ENCODE measurements around the gene TMEM191C.

The TMEM191C gene

DNA sequence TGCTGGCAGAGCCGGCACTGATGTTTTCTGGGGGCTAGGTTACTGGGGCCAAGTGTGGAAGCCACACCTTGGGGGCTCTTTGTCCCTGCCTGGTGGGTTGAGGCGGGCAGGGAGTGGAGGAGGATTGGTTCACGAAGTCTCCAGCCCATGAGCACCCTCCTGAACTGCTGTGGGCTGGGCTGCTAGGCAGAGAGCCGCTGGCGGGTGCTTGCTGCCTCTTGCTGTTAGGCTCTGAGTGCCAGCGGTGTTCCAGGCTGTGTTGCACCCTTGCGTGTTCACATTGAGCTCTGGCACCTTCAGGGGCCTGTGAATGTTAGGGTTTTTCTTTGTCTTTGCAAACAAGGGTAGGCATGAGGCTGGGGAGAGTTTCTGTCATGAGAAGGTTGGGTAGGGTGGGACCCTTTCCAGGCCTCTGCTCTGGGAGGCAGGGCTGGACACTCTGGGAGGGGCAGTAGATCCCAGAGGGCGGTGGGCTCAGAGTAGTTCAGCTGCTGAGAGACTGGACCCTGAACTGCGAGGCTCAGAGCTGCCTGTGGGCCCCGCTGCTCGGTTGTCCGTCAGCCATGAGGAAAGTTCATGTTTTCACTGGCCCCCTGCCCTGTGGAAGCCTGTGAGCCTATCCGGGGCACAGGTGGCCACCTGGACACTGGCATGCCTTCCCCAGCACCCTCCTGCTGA is 24.0 kb upstream of the TMEM191C start:
- TF ChIP-seq, protein P1, sequence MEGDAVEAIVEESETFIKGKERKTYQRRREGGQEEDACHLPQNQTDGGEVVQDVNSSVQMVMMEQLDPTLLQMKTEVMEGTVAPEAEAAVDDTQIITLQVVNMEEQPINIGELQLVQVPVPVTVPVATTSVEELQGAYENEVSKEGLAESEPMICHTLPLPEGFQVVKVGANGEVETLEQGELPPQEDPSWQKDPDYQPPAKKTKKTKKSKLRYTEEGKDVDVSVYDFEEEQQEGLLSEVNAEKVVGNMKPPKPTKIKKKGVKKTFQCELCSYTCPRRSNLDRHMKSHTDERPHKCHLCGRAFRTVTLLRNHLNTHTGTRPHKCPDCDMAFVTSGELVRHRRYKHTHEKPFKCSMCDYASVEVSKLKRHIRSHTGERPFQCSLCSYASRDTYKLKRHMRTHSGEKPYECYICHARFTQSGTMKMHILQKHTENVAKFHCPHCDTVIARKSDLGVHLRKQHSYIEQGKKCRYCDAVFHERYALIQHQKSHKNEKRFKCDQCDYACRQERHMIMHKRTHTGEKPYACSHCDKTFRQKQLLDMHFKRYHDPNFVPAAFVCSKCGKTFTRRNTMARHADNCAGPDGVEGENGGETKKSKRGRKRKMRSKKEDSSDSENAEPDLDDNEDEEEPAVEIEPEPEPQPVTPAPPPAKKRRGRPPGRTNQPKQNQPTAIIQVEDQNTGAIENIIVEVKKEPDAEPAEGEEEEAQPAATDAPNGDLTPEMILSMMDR (conservative IDR thresholded peaks at IDR 0.05; ENCODE audit: control insufficient read depth, insufficient read depth, low read depth, low read length): no peak

DNA sequence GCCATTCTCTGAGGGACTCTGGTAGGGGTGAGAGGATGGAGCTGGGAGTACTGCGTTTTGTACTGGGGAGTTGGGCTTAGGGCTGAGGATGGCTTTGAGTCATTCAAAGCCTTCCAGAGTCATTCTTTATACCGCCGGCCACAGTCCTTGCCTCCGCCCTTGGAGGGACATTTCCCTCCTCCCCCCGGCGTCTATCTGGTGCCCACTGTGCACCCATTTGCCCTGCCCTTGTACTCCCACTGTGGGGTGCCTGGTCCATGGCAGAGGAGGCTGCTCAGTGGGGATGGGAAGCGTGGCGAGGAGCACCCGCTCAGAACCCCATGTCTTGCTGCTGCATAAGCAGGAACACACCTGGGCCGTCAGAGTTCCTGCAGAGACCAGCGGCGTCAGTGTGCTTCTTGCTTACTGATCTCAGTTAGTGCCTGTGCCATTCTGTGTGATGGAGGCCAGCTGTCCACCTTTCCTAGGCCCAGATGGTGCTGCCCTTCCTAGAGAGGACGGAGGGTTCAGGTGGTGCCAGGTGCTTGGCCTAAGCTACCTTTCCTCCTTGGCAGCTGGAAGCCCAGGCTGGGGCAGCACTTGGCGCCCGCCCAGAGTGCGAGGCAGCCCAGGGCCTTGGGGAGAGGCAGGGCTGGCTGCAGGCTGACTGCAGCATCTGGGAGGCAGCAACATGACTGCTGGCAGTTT is 23.3 kb upstream of the TMEM191C start:
- DNase-seq (ENCODE audit: low read depth): no peak
- no peak overlapping the region for H3K4me3 ChIP-seq (ENCODE audit: control insufficient read depth, low read depth, low read length)
- TF ChIP-seq, protein P1 (conservative IDR thresholded peaks at IDR 0.05; ENCODE audit: control insufficient read depth, insufficient read depth, low read depth, low read length): no peak

More for the DNA sequence above, 24.0 kb upstream of the TMEM191C start:
- DNase-seq (ENCODE audit: low read depth): no peak
- no peak overlapping the region for H3K4me3 ChIP-seq (ENCODE audit: control insufficient read depth, low read depth, low read length)

DNA sequence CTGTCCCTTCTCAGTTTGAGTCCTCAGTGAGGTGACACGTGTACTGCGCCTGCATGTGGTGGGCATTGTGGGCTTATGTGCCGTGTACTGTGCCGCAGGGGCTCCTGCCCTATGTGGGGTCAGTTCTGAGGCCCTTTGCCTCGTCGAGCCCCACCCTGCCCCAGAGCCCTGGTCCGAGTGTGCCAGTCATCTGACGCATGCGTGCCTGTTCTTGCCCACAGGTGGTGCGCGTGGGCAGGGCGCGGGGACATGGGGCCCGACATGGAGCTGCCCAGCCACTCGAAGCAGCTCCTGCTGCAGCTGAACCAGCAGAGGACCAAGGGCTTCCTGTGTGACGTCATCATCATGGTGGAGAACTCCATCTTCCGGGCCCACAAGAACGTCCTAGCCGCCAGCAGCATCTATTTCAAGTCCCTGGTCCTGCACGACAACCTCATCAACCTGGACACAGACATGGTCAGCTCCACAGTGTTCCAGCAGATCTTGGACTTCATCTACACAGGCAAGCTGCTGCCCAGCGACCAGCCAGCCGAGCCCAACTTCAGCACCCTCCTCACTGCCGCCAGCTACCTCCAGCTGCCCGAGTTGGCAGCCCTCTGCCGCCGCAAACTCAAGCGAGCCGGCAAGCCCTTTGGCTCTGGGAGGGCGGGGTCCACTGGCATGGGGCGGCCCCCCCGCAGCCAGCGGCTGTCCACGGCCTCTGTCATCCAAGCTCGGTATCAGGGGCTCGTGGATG is 22.3 kb upstream of the TMEM191C start:
- TF ChIP-seq, protein P1 (conservative IDR thresholded peaks at IDR 0.05; ENCODE audit: control insufficient read depth, insufficient read depth, low read depth, low read length): no peak
- H3K4me3 ChIP-seq (ENCODE audit: control insufficient read depth, low read depth, low read length): no peak overlapping the region
- no peak for DNase-seq (ENCODE audit: low read depth)

DNA sequence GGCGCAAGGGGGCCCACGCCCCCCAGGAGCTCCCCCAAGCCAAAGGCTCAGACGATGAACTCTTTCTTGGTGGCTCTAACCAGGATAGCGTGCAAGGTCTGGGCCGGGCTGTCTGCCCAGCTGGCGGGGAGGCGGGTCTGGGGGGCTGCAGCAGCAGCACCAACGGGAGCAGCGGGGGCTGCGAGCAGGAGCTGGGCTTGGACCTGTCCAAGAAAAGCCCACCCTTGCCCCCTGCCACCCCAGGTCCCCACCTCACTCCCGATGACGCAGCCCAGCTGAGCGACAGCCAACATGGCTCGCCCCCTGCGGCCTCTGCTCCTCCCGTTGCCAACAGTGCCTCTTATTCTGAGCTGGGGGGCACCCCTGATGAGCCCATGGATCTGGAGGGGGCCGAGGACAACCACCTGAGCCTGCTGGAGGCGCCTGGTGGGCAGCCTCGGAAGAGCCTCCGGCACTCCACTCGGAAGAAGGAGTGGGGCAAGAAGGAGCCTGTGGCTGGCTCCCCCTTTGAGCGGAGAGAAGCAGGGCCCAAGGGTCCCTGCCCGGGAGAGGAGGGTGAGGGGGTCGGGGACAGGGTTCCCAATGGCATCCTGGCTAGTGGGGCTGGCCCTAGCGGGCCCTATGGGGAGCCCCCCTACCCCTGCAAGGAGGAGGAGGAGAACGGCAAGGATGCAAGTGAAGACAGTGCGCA is 21.6 kb upstream of the TMEM191C start:
- no peak overlapping the region for H3K4me3 ChIP-seq (ENCODE audit: control insufficient read depth, low read depth, low read length)
- DNase-seq (ENCODE audit: low read depth): no peak
- TF ChIP-seq, protein P1 (conservative IDR thresholded peaks at IDR 0.05; ENCODE audit: control insufficient read depth, insufficient read depth, low read depth, low read length): no peak

DNA sequence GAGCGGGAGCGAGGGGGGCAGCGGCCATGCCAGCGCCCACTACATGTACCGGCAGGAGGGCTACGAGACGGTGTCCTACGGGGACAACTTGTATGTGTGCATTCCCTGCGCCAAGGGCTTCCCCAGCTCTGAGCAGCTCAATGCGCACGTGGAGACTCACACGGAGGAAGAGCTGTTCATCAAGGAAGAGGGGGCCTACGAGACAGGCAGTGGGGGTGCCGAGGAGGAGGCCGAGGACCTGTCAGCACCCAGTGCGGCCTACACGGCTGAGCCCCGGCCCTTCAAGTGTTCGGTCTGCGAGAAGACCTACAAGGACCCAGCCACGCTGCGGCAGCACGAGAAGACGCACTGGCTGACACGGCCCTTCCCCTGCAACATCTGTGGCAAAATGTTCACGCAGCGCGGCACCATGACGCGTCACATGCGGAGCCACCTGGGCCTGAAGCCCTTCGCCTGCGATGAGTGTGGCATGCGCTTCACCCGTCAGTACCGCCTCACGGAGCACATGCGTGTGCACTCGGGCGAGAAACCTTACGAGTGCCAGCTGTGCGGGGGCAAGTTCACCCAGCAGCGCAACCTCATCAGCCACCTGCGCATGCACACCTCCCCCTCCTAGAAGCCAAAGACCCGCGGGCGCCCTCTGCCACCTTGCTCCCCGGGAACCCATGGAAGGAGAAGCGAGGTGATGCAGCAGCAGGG is 20.9 kb upstream of the TMEM191C start:
- no peak for DNase-seq (ENCODE audit: low read depth)
- TF ChIP-seq, protein P1 (conservative IDR thresholded peaks at IDR 0.05; ENCODE audit: control insufficient read depth, insufficient read depth, low read depth, low read length): no peak
- H3K4me3 ChIP-seq (ENCODE audit: control insufficient read depth, low read depth, low read length): no peak overlapping the region

Data from fibroblast of mammary gland (primary cell).